GM19452 (cell line): Measurements from ENCODE around the gene PDK2.

ENCODE experiments used
- ATAC-seq: cut with Tn5 transposase; IDR thresholded peaks from one replicate; pipeline ENCODE4 v1.9.1; 2021; ENCODE audit not compliant: unreplicated experiment

The PDK2 gene

DNA sequence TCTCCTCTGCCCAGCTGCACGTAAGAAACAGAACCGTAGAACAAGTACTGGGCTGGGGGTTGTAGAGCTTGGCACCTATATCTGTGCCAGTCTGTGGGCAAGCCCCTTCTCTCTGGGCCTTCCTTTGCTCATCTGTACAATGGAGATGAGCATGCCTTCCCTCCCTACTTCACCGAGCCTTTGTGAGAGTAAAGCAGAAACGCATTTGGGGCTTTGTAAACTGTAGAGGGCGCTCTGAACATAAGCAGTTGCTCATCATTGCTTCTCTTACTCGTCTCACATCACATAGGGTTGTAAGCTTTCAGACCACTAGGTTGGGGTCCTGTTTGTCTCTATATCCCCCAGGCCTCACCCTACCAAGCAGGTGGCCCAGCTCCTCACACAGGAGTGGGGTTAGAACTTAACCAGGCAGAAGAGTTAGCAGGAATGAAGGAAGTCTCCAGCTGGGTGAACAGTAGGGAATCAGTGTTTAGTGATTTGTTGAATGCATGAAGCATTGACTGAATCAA is 19.8 kb downstream of the PDK2 start:
- ATAC-seq = no peak

GRCh38 chr17:50115756-50116155 is 20.6 kb downstream of the PDK2 start:
- ATAC-seq = no peak

GRCh38 chr17:50117202-50118051 is 22.3 kb downstream of the PDK2 start:
- no peak for ATAC-seq

GRCh38 chr17:50118076-50118827 is 23.1 kb downstream of the PDK2 start:
- no peak for ATAC-seq

GRCh38 chr17:50118828-50119218 is 23.7 kb downstream of the PDK2 start:
- no peak for ATAC-seq

DNA sequence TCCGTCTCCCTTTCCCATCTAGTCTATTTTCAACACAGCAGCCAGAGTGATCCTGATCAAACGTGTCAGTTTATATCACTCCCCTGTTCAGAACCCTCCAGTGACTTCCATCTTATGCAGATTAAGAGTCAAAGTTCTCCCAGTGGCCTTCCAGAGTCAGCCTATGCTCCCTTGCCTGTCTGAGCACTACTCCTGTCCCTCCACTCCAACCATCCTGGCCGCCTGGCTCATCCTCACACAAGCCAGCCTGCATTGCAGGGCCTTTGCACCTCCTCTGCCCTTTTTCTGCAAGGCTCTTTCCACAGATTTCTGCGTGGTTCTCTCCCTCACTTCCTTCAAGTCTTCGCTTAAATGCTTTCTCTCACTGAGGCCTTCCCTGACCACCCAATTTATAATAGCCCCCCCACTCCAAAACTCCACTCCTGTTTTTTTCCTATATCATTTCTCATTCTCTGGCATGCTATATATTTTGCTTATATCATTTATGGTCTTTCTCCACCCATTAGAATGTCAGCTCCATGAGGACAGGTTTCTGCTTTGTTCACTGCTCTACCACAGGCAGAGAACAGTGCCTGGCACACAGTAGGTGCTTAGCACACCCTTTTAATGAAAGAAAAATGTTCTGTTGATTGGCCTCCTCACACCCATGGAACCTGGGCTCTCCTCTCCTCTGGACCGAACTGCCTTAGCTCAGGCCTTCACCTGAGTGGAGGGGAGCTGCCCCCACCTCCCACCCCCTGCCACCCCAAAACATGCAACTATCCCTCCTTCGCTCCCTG is 25.5 kb downstream of the PDK2 start:
- no peak for ATAC-seq

DNA sequence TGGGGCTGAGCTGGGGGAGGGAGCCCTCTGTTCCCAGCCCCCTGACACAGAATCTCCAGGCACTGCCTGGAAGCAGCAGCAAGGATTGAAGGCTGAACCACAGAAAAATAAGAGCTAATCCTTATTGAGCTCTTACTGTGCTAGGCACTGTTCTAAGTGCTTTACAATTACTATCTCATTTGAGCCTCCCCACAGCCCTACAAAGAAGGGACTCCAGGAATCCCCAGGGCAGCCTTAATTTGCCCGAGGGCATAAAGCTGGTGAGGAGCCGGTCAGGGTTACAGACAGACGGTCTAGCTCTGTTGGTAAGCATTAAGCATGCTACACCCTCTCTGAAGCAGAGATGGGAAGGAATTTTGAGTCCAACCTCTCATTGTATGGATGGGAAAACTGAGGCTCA is 27.8 kb downstream of the PDK2 start:
- no peak for ATAC-seq

GRCh38 chr17:50123649-50124349 is 28.6 kb downstream of the PDK2 start:
- no peak for ATAC-seq

DNA sequence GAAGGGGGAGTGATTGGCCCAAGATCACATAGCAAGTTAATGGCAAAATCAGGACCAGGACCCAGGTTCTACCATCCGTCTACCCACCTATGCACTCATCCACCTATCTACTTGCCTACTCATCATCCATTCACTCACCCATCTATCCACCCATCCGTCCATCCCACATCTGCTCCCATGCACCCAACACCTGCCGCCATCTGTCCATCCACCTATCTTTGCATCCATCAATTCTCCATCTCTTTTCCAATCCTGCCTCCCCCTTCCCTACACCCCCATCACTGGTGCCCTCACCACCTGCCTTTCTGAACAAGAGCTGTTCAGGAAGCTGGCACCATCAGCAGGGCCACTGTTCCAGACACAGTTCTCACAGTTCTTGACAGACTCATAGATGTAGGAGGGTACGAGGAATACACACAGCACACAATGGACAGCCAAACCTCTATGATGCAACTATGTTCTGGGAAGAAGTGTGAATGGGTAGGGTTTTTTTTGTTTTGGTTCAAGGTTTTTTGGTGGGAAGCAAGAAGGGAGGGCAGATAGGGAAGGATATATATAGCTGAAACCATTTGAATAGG is 30.4 kb downstream of the PDK2 start:
- ATAC-seq = no peak

DNA sequence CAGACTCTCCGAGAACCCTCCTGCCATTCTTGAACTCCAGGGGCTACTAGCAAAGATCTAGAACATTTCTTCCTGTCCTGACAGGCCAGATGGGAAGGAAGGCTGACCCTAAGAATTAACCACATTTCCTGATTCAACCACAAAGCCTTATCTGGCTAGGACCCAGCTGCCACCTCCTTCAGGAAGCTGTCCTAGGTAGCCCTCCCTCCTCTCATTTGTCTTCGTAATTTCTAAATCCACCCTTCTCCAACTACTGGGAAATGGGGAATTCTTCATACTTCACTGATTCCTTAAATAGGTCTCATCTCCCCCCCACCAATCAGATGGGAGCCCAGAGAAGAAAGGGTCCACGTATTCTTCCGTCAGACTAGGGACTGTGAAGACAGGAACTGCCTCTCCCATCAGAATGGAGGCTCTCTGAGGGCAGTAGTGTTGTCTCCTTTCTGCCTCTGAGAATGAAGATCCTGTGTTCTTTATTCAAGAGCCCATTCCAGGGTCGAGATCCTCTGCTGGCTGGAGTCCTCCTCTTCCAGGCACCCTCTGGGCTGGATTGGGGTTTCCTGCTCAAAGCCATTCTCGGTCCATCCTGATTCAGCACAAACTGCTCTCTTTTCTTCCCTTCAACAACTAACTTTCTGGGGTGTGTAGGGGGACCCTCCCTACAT is 32.7 kb downstream of the PDK2 start:
- ATAC-seq = no peak

DNA sequence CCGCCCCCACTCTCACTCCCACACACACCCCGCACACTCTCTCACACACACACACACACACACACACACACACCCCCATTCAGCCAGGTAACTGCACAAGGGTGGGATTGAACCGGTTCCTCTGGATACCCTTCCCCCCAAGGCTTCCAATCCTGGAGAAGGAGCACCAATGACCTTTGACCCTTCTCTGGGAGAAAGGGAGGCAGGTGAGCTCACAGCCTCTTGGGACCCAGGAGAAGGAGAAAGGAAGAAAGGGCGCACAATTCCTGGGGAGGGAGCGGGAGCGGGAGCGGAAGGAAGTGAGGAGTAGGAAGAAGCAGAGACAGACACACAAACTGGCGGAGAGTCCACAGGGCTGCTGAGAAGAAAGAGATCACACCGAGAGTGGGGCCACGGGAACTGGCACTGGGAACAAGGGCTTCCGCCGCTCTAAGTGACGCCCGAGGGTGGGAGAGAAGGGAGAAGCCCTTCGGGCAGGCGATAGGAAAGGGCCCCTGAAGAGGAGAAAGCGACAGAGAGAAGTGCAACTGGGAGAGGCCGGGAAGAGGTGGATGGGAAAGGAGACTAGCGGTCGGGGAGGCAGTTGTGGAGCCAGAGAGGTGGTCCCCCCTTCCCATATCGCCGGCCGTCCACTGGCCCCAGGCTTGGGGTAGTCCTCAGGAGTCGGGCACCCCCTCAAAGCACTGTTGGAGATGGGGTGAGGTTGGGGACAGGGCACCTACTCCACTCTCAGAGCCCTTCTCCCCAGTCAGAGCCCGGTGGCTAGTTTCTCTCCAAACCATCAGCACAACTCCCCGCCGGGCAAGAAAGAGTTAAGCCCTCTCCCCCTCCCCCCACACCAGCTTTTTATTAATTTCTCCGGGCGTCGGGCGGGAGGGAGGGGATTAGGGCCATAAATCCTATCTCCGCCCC is 33.5 kb downstream of the PDK2 start:
- no peak for ATAC-seq

DNA sequence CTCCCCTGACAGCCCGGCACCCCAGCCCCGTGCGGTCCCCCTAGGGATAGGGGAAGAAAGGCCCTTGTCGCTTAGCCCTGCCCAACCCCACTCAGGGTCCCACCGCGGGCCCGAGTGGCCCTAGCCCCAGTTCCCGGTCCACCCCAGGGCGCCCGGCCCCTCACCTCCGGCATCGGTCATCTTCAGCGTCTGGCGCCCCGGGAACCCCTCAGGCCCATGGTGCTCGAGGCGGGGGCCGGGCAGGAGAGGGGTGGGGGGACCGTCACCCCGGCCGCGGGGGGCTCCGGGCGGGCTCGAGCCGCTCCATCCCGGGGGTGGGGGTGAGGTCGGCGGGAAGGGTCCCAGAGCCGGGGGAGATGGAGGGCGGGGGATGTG is 34.2 kb downstream of the PDK2 start:
- ATAC-seq = no peak

- no peak for ATAC-seq
Measured at GRCh38 chr17:50129728-50130558, 34.8 kb downstream of the PDK2 start, which contains the start of gene SAMD14. SAMD14 (minus strand) TSS chr17:50130160; CDS start chr17:50124959, 5,201 bp downstream.

GRCh38 chr17:50130559-50131305 is 35.6 kb downstream of the PDK2 start:
- no peak for ATAC-seq

GRCh38 chr17:50132104-50132794 is 37.1 kb downstream of the PDK2 start:
- no peak for ATAC-seq

- no peak for ATAC-seq
Measured at GRCh38 chr17:50133028-50133768, 38.0 kb downstream of the PDK2 start.
